Measurements from ENCODE around the gene SLC39A6.
A peak's percentile ranks its signal among the peaks of the same experiment; 100 is the strongest.

GRCh38 chr18:36067055-36067957 is 61.8 kb downstream of the SLC39A6 start, which contains the start of gene RPRD1A:
- peak; percentile 93 for TF ChIP-seq POLR2AphosphoS5 (IDR thresholded peaks at IDR 0.05; ENCODE audit: borderline replicate concordance, low read depth, low read length)
- no peak for TF ChIP-seq EZH2 (IDR thresholded peaks at IDR 0.05)

Data from SK-N-MC (cell line).